Measurements from ENCODE around the gene RNF150. TPM values are rescaled to one million over a fixed set of nuclear protein-coding genes. Genes with fewer than 3 reads are reported as not detected.

RNF150 gene
- total and polyA plus RNA-seq, 12 donors: 10.8 to 131 (median 93.3) TPM

DNA sequence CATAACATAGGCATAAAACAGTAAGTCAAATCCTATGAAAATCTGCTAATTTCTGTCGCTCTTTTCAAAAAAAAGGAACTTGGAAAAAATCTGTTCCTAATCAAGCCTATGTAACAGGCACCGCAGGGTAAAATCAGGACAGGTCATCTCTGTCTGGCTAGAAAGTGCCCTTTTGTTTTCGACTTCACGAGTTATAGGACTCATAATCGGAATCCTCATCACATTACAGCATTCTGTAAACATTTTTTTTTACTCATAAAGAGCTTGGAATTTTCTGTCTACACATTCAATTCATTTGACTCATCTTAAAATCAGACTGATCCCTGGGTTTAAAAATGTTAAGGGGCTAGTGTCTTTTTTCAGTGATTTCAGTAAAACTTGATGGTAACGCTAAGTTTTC lies 195.4 kb downstream of the RNF150 start:
- DNase-seq: no peak
- Histone ChIP-seq H3K27me3 (no peaks in the 10 kb centered on the region), H3K4me1 (peaks cover 0 to 65% (median 35%) of the 10 kb centered on the region in 9 donors), H3K36me3 (no peaks in the 10 kb centered on the region), H3K9me3 (no peaks in the 10 kb centered on the region), H3K27ac (peak overlapping the region in 4 of 10 donors; percentile 25 to 62 (median 36)), H3K4me3 (no peak overlapping the region)
- WGBS, 2 donors: 69 to 70% methylated on average over 6 of the region's 6 CpGs
- ATAC-seq: no peak
- TF ChIP-seq CTCF (IDR thresholded peaks at IDR 0.05): no peak
- intact Hi-C loops (cut with DNase I): loop anchor here in 3 of 10 donors (5.0 to 10.0 kb wide), 4 partner anchors 47 to 194 kb away; partner anchors contain the start of gene RNF150 (in 1 of the 3)

DNA sequence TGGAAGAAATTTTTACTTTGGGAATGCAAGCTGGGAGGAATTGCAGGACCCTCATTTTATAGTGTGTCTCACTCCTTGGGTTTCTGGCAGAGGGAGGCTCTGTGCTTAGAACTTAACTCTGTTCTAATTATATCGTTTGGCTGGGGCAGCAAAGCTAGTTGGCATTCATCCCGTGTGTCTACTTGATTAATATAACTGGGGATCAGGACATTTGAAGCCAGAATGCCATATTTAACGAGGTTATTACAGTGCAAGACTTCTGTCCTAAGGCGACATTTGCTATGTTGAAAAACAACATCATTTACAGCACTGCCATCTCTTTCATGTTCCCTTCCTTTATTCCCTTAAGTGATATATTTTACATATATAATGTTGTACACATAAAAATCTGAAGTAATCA lies 198.0 kb downstream of the RNF150 start:
- peak; percentile 43 to 85 (median 74) for ATAC-seq
- 9 to 15% methylated on average over 4 of the region's 4 CpGs for WGBS, 2 donors
- intact Hi-C loops (cut with DNase I): loop anchor here in 3 of 10 donors (5.0 to 10.0 kb wide), 4 partner anchors 48 to 197 kb away; partner anchors contain the start of gene RNF150 (in 1 of the 3)
- Histone ChIP-seq H3K9me3 (no peaks in the 10 kb centered on the region), H3K4me1 (peaks cover 0 to 61% (median 28%) of the 10 kb centered on the region in 9 donors), H3K27ac (peak overlapping the region in 8 of 10 donors; percentile 1 to 66 (median 38)), H3K27me3 (no peaks in the 10 kb centered on the region), H3K36me3 (no peaks in the 10 kb centered on the region), H3K4me3 (no peak overlapping the region)
- DNase-seq: peak in 1 of 2 donors; percentile 50
- no peak for TF ChIP-seq CTCF (IDR thresholded peaks at IDR 0.05)

GRCh38 chr4:140932501-140933045 lies 200.7 kb downstream of the RNF150 start:
- 89 to 98% methylated on average over 2 of the region's 2 CpGs for WGBS, 2 donors
- intact Hi-C loops (cut with DNase I): loop anchor here in 4 of 10 donors (5.0 to 10.0 kb wide), 3 partner anchors 52 to 200 kb away; partner anchors contain the start of gene RNF150 (in 4 of the 4)
- H3K9me3 ChIP-seq: no peaks in the 10 kb centered on the region

GRCh38 chr4:140931911-140932310 lies 201.4 kb downstream of the RNF150 start:
- H3K27ac ChIP-seq: peak overlapping the region in 2 of 10 donors; percentile 3
- H3K36me3 ChIP-seq: no peaks in the 10 kb centered on the region
- ATAC-seq: no peak
- peaks cover 0 to 47% (median 29%) of the 10 kb centered on the region in 9 donors for H3K4me1 ChIP-seq
- intact Hi-C loops (cut with DNase I): loop anchor here in 4 of 10 donors (5.0 to 10.0 kb wide), 3 partner anchors 53 to 200 kb away; partner anchors contain the start of gene RNF150 (in 4 of the 4)
- no peak for TF ChIP-seq CTCF (IDR thresholded peaks at IDR 0.05)
- H3K27me3 ChIP-seq: no peaks in the 10 kb centered on the region
- no peaks in the 10 kb centered on the region for H3K9me3 ChIP-seq
- WGBS, 2 donors: 48 to 62% methylated on average over 2 of the region's 2 CpGs
- no peak for DNase-seq
- no peak overlapping the region for H3K4me3 ChIP-seq

More at GRCh38 chr4:140932501-140933045, 200.7 kb downstream of the RNF150 start:
- no peaks in the 10 kb centered on the region for H3K36me3 ChIP-seq
- DNase-seq (no peak), ATAC-seq (no peak)
- H3K27ac ChIP-seq: peak overlapping the region in 1 of 10 donors; percentile 3
- no peak for TF ChIP-seq CTCF (IDR thresholded peaks at IDR 0.05)
- H3K27me3 ChIP-seq: no peaks in the 10 kb centered on the region
- peaks cover 0 to 47% (median 29%) of the 10 kb centered on the region in 9 donors for H3K4me1 ChIP-seq
- no peak overlapping the region for H3K4me3 ChIP-seq

All from heart right ventricle (tissue), 16 donors.